HepG2 (cell line): ENCODE results near the gene TH. TPM values are rescaled to one million over a fixed set of nuclear protein-coding genes. Genes with fewer than 3 reads are reported as not detected.

Experiments used
- ATAD3A ChIP-seq: sonication (generic); formaldehyde crosslinking; IDR thresholded peaks from 2 replicates; pipeline ENCODE4 v1.4.0; 2020; ENCODE audit warnings: missing genetic modification reagents
- EEA1 ChIP-seq: sonication (generic); formaldehyde crosslinking; IDR thresholded peaks from 2 replicates; pipeline ENCODE4 v1.5.1; 2020; ENCODE audit warnings: mild to moderate bottlenecking, missing genetic modification reagents, borderline replicate concordance
- ESRRA ChIP-seq: sonication (generic); formaldehyde crosslinking; IDR thresholded peaks from 2 replicates; pipeline ENCODE4 v1.5.1; 2020; ENCODE audit warnings: mild to moderate bottlenecking, low read depth, missing genetic modification reagents
- FOSL1 ChIP-seq: sonication (generic); formaldehyde crosslinking; IDR thresholded peaks from 2 replicates; pipeline ENCODE4 v1.9.0; 2021; ENCODE audit warnings: missing genetic modification reagents, borderline replicate concordance
- FOXA3 ChIP-seq: IDR thresholded peaks from 2 replicates; pipeline ENCODE4 v1.6.1; 2016; ENCODE audit warnings: missing genetic modification reagents, missing compliant biosample characterization
- FOXJ3 ChIP-seq: sonication (generic); formaldehyde crosslinking; IDR thresholded peaks from 2 replicates; pipeline ENCODE4 v1.4.0; 2020; ENCODE audit warnings: missing genetic modification reagents, mild to moderate bottlenecking, borderline replicate concordance
- GPN1 ChIP-seq: sonication (generic); formaldehyde crosslinking; IDR thresholded peaks from 2 replicates; pipeline ENCODE4 v1.5.1; 2020; ENCODE audit warnings: missing genetic modification reagents, borderline replicate concordance
- GTF3A ChIP-seq: sonication (generic); formaldehyde crosslinking; conservative IDR thresholded peaks from 2 replicates; pipeline ENCODE4 v1.4.0; 2020; ENCODE audit warnings: mild to moderate bottlenecking, missing genetic modification reagents
- HMG20A ChIP-seq: IDR thresholded peaks from 2 replicates; pipeline ENCODE4 v1.6.1; 2016; ENCODE audit warnings: borderline replicate concordance
- MBNL3 ChIP-seq: fragments of 250-450 bp; sonication (Bioruptor Pico); conservative IDR thresholded peaks from 2 replicates; pipeline ENCODE4 v1.8.0; 2022; ENCODE audit warnings: mild to moderate bottlenecking, inconsistent platforms
- NR2F2 ChIP-seq: IDR thresholded peaks from 2 replicates; pipeline ENCODE4 v1.6.1; 2012; ENCODE audit warnings: low read depth, inconsistent platforms, borderline replicate concordance
- PHF8 ChIP-seq: sonication (generic); formaldehyde crosslinking; IDR thresholded peaks from 2 replicates; pipeline ENCODE4 v1.5.0; 2020; ENCODE audit warnings: missing genetic modification reagents
- RFX1 ChIP-seq: fragments of 450-650 bp; IDR thresholded peaks from 2 replicates; pipeline ENCODE4 v1.6.1; 2017
- RFX3 ChIP-seq: IDR thresholded peaks from 2 replicates; pipeline ENCODE4 v1.6.1; 2016; ENCODE audit warnings: missing biosample characterization, missing genetic modification reagents
- RFXANK ChIP-seq: IDR thresholded peaks from 2 replicates; pipeline ENCODE4 v1.6.1; 2016
- RORA ChIP-seq: sonication (generic); formaldehyde crosslinking; IDR thresholded peaks from 2 replicates; pipeline ENCODE4 v1.5.0; 2020; ENCODE audit warnings: mild to moderate bottlenecking, missing genetic modification reagents, moderate library complexity
- SOX5 ChIP-seq: IDR thresholded peaks from 2 replicates; pipeline ENCODE4 v1.6.1; 2016; ENCODE audit warnings: borderline replicate concordance
- ZNF124 ChIP-seq: sonication (generic); formaldehyde crosslinking; IDR thresholded peaks from 2 replicates; pipeline ENCODE4 v1.4.0; 2020; ENCODE audit warnings: missing genetic modification reagents
- ZNF253 ChIP-seq: sonication (generic); formaldehyde crosslinking; IDR thresholded peaks from 2 replicates; pipeline ENCODE4 v1.8.0; 2022; ENCODE audit warnings: mild to moderate bottlenecking, missing genetic modification reagents, borderline replicate concordance
- ZNF3 ChIP-seq: IDR thresholded peaks from 2 replicates; pipeline ENCODE4 v1.7.0; 2017; ENCODE audit warnings: inconsistent platforms
- ZNF350 ChIP-seq: sonication (generic); formaldehyde crosslinking; IDR thresholded peaks from 2 replicates; pipeline ENCODE4 v1.4.0; 2020; ENCODE audit warnings: mild to moderate bottlenecking, low read depth, missing genetic modification reagents, borderline replicate concordance
- ZNF672 ChIP-seq: sonication (generic); formaldehyde crosslinking; IDR thresholded peaks from 2 replicates; pipeline ENCODE4 v1.8.1; 2022; ENCODE audit warnings: missing genetic modification reagents
- ZNF878 ChIP-seq: sonication (generic); formaldehyde crosslinking; IDR thresholded peaks from 2 replicates; pipeline ENCODE4 v1.8.1; 2023; ENCODE audit warnings: mild to moderate bottlenecking, missing genetic modification reagents, moderate library complexity
- ZNF879 ChIP-seq: sonication (generic); formaldehyde crosslinking; IDR thresholded peaks from 2 replicates; pipeline ENCODE4 v1.8.1; 2023; ENCODE audit warnings: missing genetic modification reagents
- ZSCAN25 ChIP-seq: sonication (generic); formaldehyde crosslinking; IDR thresholded peaks from 2 replicates; pipeline ENCODE4 v1.8.0; 2022; ENCODE audit warnings: mild to moderate bottlenecking, missing genetic modification reagents
- polyA plus RNA-seq, 8 experiments: library from polyadenylated mRNA; depleted of rRNA in 3 of 8; stranded (reverse) in 7 of 8; unstranded in 1 of 8; fragments of >200 nt; fragmentation: Illumina TruSeq in 4 of 8; extraction: Trizol in 4 of 8; gene quantifications; 2 replicates each; pipeline versions ENCODE4 v1.2.1 to v1.2.3, GENCODE V29; 2011 to 2016; ENCODE audit warnings: low read depth in 4 of 8, missing spikeins in 1 of 8, mixed read lengths in 1 of 8; ENCODE audit not compliant: insufficient read depth in 1 of 8
- total RNA-seq, 5 experiments: library from RNA; depleted of rRNA; stranded (reverse); fragments of >200 nt; fragmentation: Illumina TruSeq; extraction: Trizol; gene quantifications; 2 replicates each; pipeline ENCODE4 v1.2.3, GENCODE V29; 2016; ENCODE audit warnings: low read depth in 1 of 5
- TF ChIP-seq, protein P1 (sequence below): sonication (generic); formaldehyde crosslinking; IDR thresholded peaks from 2 replicates; pipeline ENCODE4 v1.8.1; 2023; ENCODE audit warnings: mild to moderate bottlenecking, missing genetic modification reagents
- TF ChIP-seq, protein P2 (sequence below): IDR thresholded peaks from 2 replicates; pipeline ENCODE4 v1.6.1; 2012; ENCODE audit warnings: inconsistent platforms
- TF ChIP-seq, protein P3 (sequence below): sonication (generic); formaldehyde crosslinking; IDR thresholded peaks from 2 replicates; pipeline ENCODE4 v1.4.0; 2020; ENCODE audit warnings: mild to moderate bottlenecking, missing genetic modification reagents
- TF ChIP-seq, protein P4 (sequence below): IDR thresholded peaks from 2 replicates; pipeline ENCODE4 v1.6.1; 2016; ENCODE audit warnings: missing biosample characterization, missing genetic modification reagents, low read depth

The TH gene
- total and polyA plus RNA-seq, 2 of the 13 experiments (the other 11 are each of a cell fraction or from before 2014, with no cell fraction given): 0.36 TPM; not detected in 1

DNA sequence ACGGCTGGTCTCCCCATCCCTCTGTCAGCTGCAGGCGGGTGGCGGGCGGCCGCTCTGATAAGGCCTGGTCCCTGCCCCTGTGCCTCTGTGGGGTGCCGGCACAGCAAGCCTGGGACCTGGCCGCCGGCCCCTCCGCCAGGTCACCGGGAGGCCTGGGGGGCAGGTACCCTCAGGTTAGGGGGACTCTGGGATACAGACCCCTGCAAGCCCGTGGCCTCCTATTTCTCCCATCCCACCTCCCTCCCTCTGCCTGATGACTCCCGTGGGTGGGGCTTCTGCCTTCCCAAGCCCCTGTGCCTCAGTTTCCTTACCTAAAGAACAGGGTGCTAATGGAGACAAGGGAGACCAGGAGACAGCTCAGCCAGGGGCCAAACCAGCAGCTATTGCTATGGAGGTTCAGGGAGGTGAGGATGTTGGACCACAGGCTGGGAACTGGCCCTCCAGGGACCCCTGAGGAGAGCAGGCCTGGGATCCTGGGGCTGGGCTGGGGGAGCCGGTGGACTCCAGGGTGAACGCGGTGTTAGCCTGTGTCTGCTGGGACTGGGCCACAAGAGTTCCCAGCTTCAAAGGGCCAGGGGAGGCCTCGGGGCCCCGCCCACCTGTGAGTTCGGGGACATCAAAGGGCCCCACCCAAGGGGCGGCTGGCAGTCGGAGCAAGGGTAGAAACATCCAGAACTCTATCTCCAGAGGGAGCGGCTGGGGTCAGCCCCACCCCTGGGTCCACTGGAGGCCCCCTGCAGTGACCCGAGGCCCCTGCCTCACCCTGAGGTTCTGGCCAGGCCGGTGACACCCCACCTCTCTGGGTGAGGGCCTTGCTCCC is 32.0 kb upstream of the TH start (continued):
- TF ChIP-seq, protein P1, sequence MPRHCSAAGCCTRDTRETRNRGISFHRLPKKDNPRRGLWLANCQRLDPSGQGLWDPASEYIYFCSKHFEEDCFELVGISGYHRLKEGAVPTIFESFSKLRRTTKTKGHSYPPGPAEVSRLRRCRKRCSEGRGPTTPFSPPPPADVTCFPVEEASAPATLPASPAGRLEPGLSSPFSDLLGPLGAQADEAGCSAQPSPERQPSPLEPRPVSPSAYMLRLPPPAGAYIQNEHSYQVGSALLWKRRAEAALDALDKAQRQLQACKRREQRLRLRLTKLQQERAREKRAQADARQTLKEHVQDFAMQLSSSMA (CRISPR knock-in tag): no peak
- TF ChIP-seq RFX1 (no peak), ESRRA (CRISPR knock-in tag) (no peak), SOX5 (CRISPR knock-in tag) (0 out of 2 replicates have a peak, but pooled peaks have one; percentile 61), HMG20A (CRISPR knock-in tag) (no peak; the same call in 1 of the 2 replicates), RORA (CRISPR knock-in tag) (no peak), ZNF253 (CRISPR knock-in tag) (no peak), ATAD3A (CRISPR knock-in tag) (no peak), ZNF3 (CRISPR knock-in tag) (no peak), ZNF879 (CRISPR knock-in tag) (no peak), ZNF672 (CRISPR knock-in tag) (no peak), FOSL1 (0 out of 2 replicates have a peak, but pooled peaks have one; percentile 10), NR2F2 (peak; percentile 21; the same call in 1 of the 2 replicates), FOXA3 (no peak), FOXJ3 (CRISPR knock-in tag) (no peak), ZNF124 (CRISPR knock-in tag) (0 out of 2 replicates have a peak, but pooled peaks have one; percentile 35), PHF8 (CRISPR knock-in tag) (peak; percentile 34; the same call in 1 of the 2 replicates), GPN1 (CRISPR knock-in tag) (no peak), EEA1 (CRISPR knock-in tag) (no peak), RFX3 (CRISPR knock-in tag) (no peak), MBNL3 (CRISPR knock-in tag) (no peak), ZSCAN25 (CRISPR knock-in tag) (peak; percentile 6; the same call in 1 of the 2 replicates), RFXANK (CRISPR knock-in tag) (no peak), ZNF878 (CRISPR knock-in tag) (no peak), ZNF350 (CRISPR knock-in tag) (peak; percentile 30; the same call in 1 of the 2 replicates), GTF3A (CRISPR knock-in tag) (no peak)
- TF ChIP-seq, protein P2, sequence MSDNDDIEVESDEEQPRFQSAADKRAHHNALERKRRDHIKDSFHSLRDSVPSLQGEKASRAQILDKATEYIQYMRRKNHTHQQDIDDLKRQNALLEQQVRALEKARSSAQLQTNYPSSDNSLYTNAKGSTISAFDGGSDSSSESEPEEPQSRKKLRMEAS: peak; percentile 63
- TF ChIP-seq, protein P3, sequence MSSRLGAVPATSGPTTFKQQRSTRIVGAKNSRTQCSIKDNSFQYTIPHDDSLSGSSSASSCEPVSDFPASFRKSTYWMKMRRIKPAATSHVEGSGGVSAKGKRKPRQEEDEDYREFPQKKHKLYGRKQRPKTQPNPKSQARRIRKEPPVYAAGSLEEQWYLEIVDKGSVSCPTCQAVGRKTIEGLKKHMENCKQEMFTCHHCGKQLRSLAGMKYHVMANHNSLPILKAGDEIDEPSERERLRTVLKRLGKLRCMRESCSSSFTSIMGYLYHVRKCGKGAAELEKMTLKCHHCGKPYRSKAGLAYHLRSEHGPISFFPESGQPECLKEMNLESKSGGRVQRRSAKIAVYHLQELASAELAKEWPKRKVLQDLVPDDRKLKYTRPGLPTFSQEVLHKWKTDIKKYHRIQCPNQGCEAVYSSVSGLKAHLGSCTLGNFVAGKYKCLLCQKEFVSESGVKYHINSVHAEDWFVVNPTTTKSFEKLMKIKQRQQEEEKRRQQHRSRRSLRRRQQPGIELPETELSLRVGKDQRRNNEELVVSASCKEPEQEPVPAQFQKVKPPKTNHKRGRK (CRISPR knock-in tag): no peak
- TF ChIP-seq, protein P4, sequence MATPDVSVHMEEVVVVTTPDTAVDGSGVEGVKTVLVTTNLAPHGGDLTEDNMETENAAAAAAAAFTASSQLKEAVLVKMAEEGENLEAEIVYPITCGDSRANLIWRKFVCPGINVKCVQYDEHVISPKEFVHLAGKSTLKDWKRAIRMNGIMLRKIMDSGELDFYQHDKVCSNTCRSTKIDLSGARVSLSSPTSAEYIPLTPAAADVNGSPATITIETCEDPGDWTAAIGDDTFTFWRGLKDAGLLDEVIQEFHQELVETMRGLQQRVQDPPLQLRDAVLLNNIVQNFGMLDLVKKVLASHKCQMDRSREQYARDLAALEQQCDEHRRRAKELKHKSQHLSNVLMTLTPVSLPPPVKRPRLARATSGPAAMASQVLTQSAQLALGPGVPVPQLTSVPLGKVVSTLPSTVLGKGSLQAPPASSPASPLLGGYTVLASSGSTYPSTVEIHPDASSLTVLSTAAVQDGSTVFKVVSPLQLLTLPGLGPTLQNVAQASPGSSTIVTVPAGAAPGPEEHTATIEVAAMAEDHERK: no peak
